GM18951 (cell line): ENCODE results near the gene ZBTB37.
"Not testable (repeated sequence)": the region's sequence is repeated elsewhere in the genome, so short reads cannot be mapped to it uniquely, and the experiment has no call there.

ENCODE experiments used
- POLR2A ChIP-seq: IDR thresholded peaks from 4 replicates; pipeline ENCODE4 v1.6.1; 2011; ENCODE audit warnings: mild to moderate bottlenecking; ENCODE audit not compliant: insufficient read length, insufficient read depth; ENCODE audit errors: extremely low read depth
- in situ Hi-C: fragments of 300-500 bp; cut with MboI; formaldehyde crosslinking; loops from one replicate; pipeline ENCODE4 v1.12.0; 2022; ENCODE audit warnings: low sequenced_read_pairs, mixed read lengths, inconsistent platforms; ENCODE audit not compliant: unreplicated experiment

The ZBTB37 gene

DNA sequence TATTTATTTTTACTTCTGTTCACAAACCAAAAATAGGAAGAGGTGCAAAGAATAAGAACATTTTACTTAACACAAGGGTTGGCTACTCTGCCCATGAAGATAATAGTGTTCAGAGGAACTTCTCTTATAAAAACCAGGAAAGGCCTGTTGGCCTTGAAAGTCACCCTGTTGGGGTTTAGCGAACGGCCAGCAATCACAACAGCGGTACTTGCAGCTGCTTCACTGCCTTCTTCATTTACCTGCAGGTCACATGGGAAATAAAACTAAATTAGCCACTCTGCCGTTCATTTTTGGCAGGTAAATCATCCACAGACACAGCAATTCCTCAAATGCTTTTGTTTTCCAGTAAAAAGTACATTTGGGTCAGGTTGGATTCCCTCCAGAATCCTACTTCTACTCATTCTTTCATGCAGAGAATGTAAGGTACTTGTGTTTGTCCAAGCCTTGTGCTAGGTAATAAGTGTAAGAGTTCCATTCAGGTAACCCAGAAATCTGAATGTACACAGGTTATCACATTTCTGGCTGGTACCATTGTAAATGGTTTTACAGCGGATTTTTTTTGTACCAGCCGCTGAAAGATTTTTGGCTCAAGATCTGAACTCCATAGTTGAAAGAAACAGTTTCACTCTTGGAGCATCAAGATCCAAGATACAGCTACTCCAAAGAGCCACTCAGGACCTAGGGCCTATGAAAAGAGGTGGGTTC, 35.8 kb downstream of the ZBTB37 start:
- in situ Hi-C loops: no loop called here
- no peak for TF ChIP-seq POLR2A

DNA sequence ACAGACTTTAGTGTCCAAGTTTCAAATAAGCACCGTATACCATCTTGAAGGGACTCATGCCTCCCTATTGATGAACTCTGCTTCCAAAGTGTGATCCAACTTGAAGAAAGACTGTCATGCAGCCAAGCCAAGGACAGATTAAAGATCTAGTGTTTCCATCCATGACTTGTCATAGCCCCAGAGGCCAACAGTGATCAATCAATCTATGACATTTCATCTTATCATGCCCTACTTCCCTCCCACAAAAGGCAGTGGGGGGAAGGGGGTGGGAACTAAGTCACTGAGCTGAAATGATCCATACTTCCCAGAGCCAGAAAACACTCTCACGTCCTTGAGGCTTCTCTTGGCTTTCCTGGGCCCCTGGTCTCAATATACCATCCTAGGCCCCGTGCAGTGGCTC, 44.9 kb downstream of the ZBTB37 start:
- no peak for TF ChIP-seq POLR2A

DNA sequence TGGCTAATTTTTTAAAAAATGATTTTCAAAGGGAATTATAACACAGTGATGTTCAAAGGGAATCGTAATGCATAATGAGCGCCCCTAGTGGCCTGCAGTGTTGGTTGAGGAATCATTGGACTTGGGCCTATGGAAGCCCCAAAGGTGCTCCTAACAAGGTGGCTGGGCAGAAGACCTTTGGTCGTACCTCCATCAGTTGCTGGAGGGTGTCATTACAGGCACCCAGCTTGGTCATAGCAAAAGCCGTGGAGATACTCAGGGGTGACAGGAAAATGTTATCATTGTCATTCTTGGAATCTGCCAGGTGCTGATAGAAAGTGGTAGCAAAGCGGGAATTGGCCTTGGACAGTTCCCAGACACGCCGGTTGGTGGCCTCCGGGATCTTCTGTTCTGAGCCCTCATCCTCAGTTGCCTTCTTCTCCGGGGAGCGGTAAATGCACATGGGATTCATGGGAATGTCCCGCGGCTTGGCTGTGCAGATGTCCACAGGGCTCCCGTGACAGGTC, 46.2 kb downstream of the ZBTB37 start:
- in situ Hi-C loops: no loop called here
- TF ChIP-seq POLR2A: no peak

More for the DNA sequence above, 44.9 kb downstream of the ZBTB37 start:
- in situ Hi-C loops: no loop called here

DNA sequence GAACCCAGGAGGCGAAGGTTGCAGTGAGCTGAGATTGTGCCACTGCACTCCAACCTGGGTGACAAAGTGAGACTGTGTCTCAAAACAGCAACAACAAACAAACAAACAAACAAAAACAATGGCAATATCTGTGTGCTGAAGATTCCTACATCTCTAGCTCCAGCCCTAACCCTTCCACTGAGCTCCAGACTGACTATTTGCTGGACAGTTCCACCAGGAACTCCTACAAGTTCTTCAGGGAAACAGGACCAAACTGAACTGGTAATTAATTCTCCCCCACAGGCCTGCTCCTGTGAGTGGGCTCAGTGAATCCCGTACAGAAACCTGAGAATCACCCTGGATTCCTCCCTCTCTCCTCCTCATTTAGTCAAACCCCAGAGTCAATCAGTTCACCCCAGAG, 47.4 kb downstream of the ZBTB37 start:
- in situ Hi-C loops: no loop called here
- TF ChIP-seq POLR2A: no peak

DNA sequence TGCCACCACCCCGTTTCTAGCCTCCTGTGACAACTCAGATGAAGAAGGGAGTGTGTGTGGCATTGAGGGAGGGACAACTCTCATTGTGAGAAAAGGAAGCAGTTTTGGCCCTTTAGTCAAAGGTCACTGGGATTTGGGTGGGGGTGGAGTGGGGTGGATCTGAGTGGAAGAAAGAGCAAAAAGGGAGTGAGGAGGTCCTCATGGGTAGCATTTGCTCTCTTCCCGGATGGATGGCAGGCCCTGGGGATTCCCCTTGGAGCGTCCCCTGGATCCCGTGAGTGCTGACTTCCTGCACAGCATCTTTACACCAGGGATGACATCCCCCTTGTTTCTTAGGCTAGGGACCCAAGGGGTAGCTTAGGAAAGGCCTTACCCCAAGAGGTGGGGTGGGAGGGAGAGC, 48.5 kb downstream of the ZBTB37 start:
- in situ Hi-C loops: no loop called here
- TF ChIP-seq POLR2A: no peak

DNA sequence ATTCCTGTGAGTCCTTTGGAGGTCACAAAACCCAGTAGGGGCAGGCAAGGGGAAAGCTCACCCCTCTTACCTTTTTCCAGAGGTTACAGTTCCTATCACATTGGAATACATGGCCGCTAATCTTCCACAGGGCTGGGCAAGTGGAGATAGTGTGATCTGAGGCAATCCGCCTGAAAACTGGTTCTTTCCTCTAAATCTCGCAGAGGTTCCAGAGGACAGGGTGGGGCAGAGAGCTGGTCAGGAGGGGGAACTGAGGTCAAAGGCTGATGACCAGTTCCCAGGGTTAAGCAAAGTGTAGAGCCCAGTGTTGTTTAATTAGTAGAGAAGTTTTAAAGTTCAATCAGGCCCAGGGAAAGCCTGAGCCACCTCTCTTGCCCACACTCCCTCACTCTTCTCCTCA, 49.0 kb downstream of the ZBTB37 start, which contains the start of gene SERPINC1:
TSS of gene SERPINC1 (minus strand) at position 179 of the 400 bp plus-strand sequence. CDS start at position 111, 68 bp downstream.
- in situ Hi-C loops: no loop called here
- TF ChIP-seq POLR2A: no peak

DNA sequence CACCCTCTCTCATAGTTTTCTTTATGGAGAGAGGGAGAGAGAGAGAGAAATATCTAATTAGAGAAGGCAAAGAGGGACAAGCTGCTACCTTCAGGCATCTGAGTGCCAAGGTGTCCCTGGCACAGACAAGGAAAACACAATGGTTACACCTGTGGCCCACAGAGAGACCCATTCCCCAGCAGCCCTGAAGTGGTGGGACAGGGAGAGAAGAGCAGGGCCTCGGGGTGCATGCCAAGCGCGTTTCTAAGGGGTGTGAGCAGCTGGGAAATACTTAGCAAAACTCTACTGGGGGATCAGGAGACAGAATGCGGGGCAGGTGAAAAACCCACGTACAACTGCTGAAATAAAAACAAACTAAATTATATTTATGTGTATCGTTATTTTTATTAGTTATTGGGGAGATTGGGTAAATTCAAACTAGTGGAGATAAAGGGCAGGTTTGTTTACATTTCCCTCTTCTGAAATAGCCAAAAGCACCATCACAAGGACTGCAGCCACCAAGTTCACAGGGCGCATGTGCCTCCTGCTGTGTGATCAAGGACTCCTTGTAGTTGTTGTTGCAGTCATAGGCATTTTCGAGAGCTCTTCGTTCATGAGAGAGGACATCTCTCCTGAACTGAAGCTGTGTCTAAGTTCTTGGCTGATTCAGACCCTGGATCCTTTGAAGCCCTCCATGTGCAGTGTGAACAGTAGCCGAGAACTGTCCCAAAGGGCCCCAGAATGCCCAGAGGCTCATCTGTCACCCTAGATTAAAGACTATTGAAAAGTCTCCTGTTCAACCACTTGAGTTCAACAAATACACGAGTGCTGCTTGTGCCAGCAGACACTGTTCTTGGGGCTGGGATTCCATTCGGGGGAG, 49.7 kb downstream of the ZBTB37 start:
- no peak for TF ChIP-seq POLR2A

DNA sequence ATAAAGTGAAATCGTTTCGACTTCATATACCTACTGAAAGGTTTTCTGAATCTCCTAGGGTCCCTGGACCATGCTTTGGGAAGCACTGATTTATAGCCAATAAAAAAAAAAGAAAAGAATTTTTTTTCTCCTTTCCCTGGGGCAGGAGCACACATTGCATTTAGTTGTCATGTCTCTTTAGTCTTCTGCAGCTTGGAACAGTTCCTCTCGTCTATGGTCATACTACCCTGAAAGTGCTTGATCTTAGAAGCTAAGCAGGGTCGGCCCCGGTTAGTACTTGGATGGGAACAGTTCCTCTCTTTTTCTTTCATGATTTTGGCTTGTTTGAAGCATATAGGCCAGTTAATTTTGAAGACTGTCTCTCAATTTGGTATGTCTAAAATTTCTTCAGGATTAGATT, 52.7 kb downstream of the ZBTB37 start:
- no peak for TF ChIP-seq POLR2A
- in situ Hi-C loops: no loop called here

More for the DNA sequence above, 49.7 kb downstream of the ZBTB37 start:
- in situ Hi-C loops: no loop called here

DNA sequence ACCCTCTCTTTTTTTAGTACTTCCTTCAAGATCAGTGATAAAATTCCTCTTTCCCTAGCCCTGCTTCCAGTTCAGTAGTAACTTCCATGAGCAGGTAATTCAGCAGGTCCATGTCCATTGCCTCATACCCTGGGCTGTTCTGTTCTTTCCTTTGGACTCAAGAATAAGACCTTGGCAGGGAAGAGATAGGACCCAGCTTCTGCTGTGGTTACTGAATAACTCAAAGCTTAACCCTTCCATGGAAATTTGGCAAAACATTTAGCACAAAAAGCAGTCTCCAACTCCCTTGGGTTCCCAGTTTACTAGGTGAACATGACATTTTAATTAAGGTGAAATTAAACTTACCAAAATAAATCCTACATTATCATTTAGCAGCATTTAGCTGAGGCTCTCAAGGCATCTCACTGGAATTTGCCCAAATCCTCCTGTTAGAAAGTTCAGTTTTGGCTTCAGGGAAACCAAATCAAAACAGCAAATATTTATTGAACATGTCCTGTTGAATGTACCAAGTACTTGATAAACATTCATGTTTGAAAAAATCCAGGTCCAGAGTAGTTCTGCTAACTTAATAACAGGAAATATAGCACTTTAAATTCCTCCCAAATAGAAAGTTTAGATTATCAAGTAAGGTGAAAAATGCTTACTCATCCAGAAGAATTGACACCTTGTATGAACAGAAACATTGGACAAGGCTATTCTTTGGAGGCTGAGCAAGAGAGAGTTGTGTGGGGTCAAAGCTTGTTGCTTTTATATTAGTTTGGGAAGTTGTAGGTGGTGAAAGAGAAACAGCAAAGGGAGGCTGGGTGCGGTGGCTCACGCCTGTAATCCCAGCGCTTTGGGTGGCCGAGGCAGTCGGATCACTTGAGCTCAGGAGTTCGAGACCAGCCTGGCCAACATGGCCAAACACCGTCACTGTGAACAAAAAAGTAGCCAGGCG, 57.4 kb downstream of the ZBTB37 start:
- TF ChIP-seq POLR2A: no peak
- in situ Hi-C loops: no loop called here

DNA sequence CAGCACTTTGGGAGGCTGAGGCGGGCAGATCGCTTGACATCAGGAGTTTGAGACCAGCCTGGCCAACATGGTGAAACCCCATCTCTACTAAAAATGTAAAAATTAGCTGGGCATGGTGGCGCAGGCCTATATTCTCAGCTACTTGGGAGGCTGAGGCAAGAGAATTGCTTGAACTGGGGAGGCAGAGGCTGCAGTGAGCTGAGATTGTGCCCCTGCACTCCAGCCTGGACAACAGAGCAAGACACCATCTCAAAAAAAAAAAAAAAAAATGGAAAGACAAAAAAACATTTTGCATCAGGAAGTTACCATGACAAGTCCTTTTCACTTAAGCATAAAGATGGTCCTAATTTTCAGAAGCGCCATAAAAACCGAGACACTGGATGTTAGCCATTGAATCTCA, 62.4 kb downstream of the ZBTB37 start:
- in situ Hi-C loops: not testable (repeated sequence)

DNA sequence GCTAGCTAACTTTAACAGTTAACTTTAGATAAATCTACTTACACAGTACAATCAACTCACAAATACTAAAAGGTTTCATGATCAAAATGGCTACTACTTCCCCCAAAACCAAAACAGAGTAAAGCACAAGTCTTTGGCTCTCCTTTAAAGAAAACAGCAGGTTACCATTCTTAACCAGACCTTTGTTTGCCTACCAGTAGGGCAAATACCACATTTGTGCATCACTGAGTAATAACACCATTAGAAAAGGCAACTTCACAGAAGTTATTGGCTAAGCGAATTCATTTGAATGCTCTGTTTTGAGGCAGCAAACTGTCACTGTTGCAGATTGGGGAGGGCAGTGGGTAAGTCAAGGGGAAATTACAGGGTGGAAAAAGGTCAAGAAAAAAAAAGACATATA, 66.3 kb downstream of the ZBTB37 start:
- in situ Hi-C loops: no loop called here
- TF ChIP-seq POLR2A: no peak

DNA sequence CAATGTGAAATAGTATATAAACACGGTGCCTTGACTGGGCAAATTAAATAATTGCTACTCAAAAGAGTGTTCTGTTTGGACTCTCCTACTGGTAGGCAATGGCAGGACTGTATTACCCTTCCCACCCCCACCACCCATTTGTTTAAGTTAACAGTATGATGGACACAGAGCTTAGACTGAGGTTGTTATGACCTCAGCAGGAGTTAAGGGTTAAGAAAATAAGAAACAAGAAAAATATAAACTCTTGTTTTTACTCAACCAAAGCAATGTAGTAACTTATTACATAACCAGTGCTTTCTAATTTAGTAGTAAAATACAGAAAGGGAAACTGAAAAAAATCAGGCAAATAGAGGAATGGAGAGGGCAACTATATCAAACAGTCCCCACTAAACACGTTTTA, 68.9 kb downstream of the ZBTB37 start:
- TF ChIP-seq POLR2A: no peak
- in situ Hi-C loops: no loop called here
